SK-N-SH treated with all-trans-retinoic acid at 6 μM for 48 hours (cell line): ENCODE data around the gene TSHZ3.

ENCODE experiments used
- ATAC-seq: fragments of 200-7000 bp; cut with Tn5 transposase; 3 replicates; pipeline ENCODE4 v1.9.1; 2020; ENCODE audit warnings: mild to moderate bottlenecking, moderate library complexity
- BACH2 ChIP-seq: fragments of 250-450 bp; sonication (Bioruptor Pico); IDR thresholded peaks from 2 replicates; pipeline ENCODE4 v1.9.0; 2021; ENCODE audit warnings: mild to moderate bottlenecking, borderline replicate concordance
- CSDC2 ChIP-seq: fragments of 250-450 bp; sonication (Bioruptor Pico); IDR thresholded peaks from 2 replicates; pipeline ENCODE4 v1.5.0; 2020; ENCODE audit warnings: mild to moderate bottlenecking, moderate library complexity
- ESRRG ChIP-seq: fragments of 250-450 bp; sonication (Bioruptor Pico); IDR thresholded peaks from 2 replicates; pipeline ENCODE4 v1.6.1; 2021; ENCODE audit warnings: mild to moderate bottlenecking
- GLIS3 ChIP-seq: fragments of 250-450 bp; sonication (Bioruptor Pico); IDR thresholded peaks from 2 replicates; pipeline ENCODE4 v1.5.0; 2020; ENCODE audit warnings: mild to moderate bottlenecking, moderate library complexity
- ISL1 ChIP-seq: fragments of 250-450 bp; sonication (Bioruptor Pico); IDR thresholded peaks from 2 replicates; pipeline ENCODE4 v2.1.2; 2022; ENCODE audit warnings: mild to moderate bottlenecking, moderate library complexity
- OSR1 ChIP-seq: fragments of 250-450 bp; sonication (Bioruptor Pico); IDR thresholded peaks from 2 replicates; pipeline ENCODE4 v1.8.0; 2022; ENCODE audit warnings: moderate library complexity, mild to moderate bottlenecking, inconsistent platforms
- PPARA ChIP-seq: fragments of 250-450 bp; sonication (Bioruptor Pico); IDR thresholded peaks from 2 replicates; pipeline ENCODE4 v1.5.0; 2020; ENCODE audit warnings: mild to moderate bottlenecking, borderline replicate concordance
- RARB ChIP-seq: fragments of 250-450 bp; sonication (Bioruptor Pico); IDR thresholded peaks from 2 replicates; pipeline ENCODE4 v1.8.0; 2021; ENCODE audit warnings: mild to moderate bottlenecking, moderate library complexity
- SNAI2 ChIP-seq: fragments of 250-450 bp; sonication (Bioruptor Pico); IDR thresholded peaks from 2 replicates; pipeline ENCODE4 v1.5.0; 2020; ENCODE audit warnings: mild to moderate bottlenecking, moderate library complexity
- TCF4 ChIP-seq: fragments of 250-450 bp; sonication (Bioruptor Pico); IDR thresholded peaks from 2 replicates; pipeline ENCODE4 v1.8.0; 2021; ENCODE audit warnings: mild to moderate bottlenecking, moderate library complexity, borderline replicate concordance
- TOX ChIP-seq: fragments of 250-450 bp; sonication (Bioruptor Pico); IDR thresholded peaks from 2 replicates; pipeline ENCODE4 v1.8.0; 2021; ENCODE audit warnings: mild to moderate bottlenecking, moderate library complexity, borderline replicate concordance
- ZC3H10 ChIP-seq: fragments of 250-450 bp; sonication (Bioruptor Pico); IDR thresholded peaks from 2 replicates; pipeline ENCODE4 v1.5.1; 2021; ENCODE audit warnings: mild to moderate bottlenecking, moderate library complexity
- ZFP3 ChIP-seq: fragments of 250-450 bp; sonication (Bioruptor Pico); IDR thresholded peaks from 2 replicates; pipeline ENCODE4 v1.5.0; 2020; ENCODE audit warnings: mild to moderate bottlenecking, moderate library complexity
- ZFP30 ChIP-seq: fragments of 450-650 bp; formaldehyde crosslinking; IDR thresholded peaks from 2 replicates; pipeline ENCODE4 v1.5.0; 2022; ENCODE audit warnings: mild to moderate bottlenecking, moderate library complexity
- ZNF565 ChIP-seq: fragments of 450-650 bp; formaldehyde crosslinking; conservative IDR thresholded peaks from 2 replicates; pipeline ENCODE4 v1.5.0; 2020; ENCODE audit warnings: low read depth, mild to moderate bottlenecking, moderate library complexity
- ZNF70 ChIP-seq: fragments of 450-650 bp; formaldehyde crosslinking; IDR thresholded peaks from 2 replicates; pipeline ENCODE4 v1.5.0; 2020; ENCODE audit warnings: mild to moderate bottlenecking, moderate library complexity
- ZNF8 ChIP-seq: fragments of 450-650 bp; formaldehyde crosslinking; IDR thresholded peaks from 2 replicates; pipeline ENCODE4 v1.5.0; 2020; ENCODE audit warnings: mild to moderate bottlenecking, moderate library complexity
- TF ChIP-seq, protein P1 (sequence below): fragments of 250-450 bp; sonication (Bioruptor Pico); IDR thresholded peaks from 2 replicates; pipeline ENCODE4 v1.8.0; 2020; ENCODE audit warnings: mild to moderate bottlenecking, moderate library complexity, borderline replicate concordance
- TF ChIP-seq, protein P2 (sequence below): fragments of 250-450 bp; sonication (Bioruptor Pico); IDR thresholded peaks from 2 replicates; pipeline ENCODE4 v1.8.0; 2021; ENCODE audit warnings: low read depth, mild to moderate bottlenecking, moderate library complexity, borderline replicate concordance
- TF ChIP-seq, protein P3 (sequence below): fragments of 250-450 bp; sonication (Bioruptor Pico); IDR thresholded peaks from 2 replicates; pipeline ENCODE4 v1.5.1; 2021; ENCODE audit warnings: mild to moderate bottlenecking, moderate library complexity
- TF ChIP-seq, protein P4 (sequence below): fragments of 250-450 bp; sonication (Bioruptor Pico); IDR thresholded peaks from 2 replicates; pipeline ENCODE4 v1.5.1; 2020; ENCODE audit warnings: low read depth, mild to moderate bottlenecking, moderate library complexity

The TSHZ3 gene

DNA sequence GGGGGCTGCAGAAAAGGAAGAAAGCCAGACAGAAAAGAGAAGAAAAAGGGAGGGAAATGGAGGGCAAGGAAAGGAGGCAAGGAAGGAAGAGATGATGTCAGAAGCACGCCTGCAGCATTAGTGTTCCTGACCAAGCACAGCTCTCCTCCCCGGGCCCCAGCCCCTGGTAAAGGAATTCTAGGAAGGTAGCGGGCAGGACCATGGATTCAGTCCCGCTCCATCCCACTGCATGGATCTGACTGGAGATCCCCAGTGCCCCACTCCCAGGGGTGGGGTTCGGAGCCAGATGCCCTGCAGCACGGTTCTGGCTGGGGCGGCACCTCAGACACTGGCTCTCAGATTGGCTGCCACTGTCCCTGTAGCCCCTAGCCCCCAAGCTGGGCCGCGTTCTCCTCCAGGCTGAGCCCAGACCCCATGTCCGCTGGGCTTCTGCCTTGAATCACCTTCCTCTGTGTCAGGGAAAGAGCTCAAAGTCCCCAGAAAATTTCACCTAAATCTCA is 59.8 kb downstream of the TSHZ3 start:
- ATAC-seq: no peak
- TF ChIP-seq ZNF8 (no peak), PPARA (CRISPR knock-in tag) (no peak), ZNF70 (CRISPR knock-in tag) (no peak), ISL1 (CRISPR knock-in tag) (no peak), SNAI2 (CRISPR knock-in tag) (no peak), RARB (CRISPR knock-in tag) (no peak), ZFP3 (no peak), ZNF565 (CRISPR knock-in tag) (no peak), CSDC2 (CRISPR knock-in tag) (no peak), ESRRG (CRISPR knock-in tag) (no peak), TCF4 (CRISPR knock-in tag) (no peak), BACH2 (CRISPR knock-in tag) (no peak), ZC3H10 (CRISPR knock-in tag) (no peak), ZFP30 (no peak), OSR1 (no peak)
- TF ChIP-seq, protein P1, sequence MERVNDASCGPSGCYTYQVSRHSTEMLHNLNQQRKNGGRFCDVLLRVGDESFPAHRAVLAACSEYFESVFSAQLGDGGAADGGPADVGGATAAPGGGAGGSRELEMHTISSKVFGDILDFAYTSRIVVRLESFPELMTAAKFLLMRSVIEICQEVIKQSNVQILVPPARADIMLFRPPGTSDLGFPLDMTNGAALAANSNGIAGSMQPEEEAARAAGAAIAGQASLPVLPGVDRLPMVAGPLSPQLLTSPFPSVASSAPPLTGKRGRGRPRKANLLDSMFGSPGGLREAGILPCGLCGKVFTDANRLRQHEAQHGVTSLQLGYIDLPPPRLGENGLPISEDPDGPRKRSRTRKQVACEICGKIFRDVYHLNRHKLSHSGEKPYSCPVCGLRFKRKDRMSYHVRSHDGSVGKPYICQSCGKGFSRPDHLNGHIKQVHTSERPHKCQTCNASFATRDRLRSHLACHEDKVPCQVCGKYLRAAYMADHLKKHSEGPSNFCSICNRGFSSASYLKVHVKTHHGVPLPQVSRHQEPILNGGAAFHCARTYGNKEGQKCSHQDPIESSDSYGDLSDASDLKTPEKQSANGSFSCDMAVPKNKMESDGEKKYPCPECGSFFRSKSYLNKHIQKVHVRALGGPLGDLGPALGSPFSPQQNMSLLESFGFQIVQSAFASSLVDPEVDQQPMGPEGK (CRISPR knock-in tag): no peak
- TF ChIP-seq, protein P2, sequence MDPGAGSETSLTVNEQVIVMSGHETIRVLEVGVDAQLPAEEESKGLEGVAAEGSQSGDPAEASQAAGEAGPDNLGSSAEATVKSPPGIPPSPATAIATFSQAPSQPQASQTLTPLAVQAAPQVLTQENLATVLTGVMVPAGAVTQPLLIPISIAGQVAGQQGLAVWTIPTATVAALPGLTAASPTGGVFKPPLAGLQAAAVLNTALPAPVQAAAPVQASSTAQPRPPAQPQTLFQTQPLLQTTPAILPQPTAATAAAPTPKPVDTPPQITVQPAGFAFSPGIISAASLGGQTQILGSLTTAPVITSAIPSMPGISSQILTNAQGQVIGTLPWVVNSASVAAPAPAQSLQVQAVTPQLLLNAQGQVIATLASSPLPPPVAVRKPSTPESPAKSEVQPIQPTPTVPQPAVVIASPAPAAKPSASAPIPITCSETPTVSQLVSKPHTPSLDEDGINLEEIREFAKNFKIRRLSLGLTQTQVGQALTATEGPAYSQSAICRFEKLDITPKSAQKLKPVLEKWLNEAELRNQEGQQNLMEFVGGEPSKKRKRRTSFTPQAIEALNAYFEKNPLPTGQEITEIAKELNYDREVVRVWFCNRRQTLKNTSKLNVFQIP (CRISPR knock-in tag): no peak
- TF ChIP-seq, protein P3, sequence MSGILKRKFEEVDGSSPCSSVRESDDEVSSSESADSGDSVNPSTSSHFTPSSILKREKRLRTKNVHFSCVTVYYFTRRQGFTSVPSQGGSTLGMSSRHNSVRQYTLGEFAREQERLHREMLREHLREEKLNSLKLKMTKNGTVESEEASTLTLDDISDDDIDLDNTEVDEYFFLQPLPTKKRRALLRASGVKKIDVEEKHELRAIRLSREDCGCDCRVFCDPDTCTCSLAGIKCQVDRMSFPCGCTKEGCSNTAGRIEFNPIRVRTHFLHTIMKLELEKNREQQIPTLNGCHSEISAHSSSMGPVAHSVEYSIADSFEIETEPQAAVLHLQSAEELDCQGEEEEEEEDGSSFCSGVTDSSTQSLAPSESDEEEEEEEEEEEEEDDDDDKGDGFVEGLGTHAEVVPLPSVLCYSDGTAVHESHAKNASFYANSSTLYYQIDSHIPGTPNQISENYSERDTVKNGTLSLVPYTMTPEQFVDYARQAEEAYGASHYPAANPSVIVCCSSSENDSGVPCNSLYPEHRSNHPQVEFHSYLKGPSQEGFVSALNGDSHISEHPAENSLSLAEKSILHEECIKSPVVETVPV: no peak
- TF ChIP-seq, protein P4, sequence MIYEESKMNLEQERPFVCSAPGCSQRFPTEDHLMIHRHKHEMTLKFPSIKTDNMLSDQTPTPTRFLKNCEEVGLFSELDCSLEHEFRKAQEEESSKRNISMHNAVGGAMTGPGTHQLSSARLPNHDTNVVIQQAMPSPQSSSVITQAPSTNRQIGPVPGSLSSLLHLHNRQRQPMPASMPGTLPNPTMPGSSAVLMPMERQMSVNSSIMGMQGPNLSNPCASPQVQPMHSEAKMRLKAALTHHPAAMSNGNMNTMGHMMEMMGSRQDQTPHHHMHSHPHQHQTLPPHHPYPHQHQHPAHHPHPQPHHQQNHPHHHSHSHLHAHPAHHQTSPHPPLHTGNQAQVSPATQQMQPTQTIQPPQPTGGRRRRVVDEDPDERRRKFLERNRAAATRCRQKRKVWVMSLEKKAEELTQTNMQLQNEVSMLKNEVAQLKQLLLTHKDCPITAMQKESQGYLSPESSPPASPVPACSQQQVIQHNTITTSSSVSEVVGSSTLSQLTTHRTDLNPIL: no peak

DNA sequence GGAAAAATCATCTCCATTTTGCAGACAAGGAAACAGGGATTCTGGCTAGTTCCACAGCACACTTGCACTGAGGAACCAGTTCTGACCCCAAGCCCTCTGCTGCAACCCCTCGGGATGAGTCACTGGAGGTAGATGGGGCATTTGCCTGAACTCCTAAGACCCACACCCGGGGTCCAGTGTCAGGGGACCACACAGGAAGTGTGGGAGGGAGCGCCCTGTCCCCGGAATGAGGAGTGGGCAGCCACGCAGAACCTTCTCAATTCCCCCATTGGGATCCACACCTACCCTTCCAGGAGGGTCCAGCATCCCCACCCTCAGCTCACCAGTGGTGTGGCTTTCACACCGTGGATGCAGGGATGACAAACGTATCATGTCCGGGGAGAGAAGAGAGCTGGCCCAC is 62.7 kb downstream of the TSHZ3 start:
- no peak for ATAC-seq
- TF ChIP-seq ZFP3: no peak
- no peak for TF ChIP-seq ZNF70 (CRISPR knock-in tag)
- TF ChIP-seq ISL1 (CRISPR knock-in tag): no peak
- TF ChIP-seq TOX (CRISPR knock-in tag): no peak
- TF ChIP-seq, protein P1 (CRISPR knock-in tag): no peak
- no peak for TF ChIP-seq TCF4 (CRISPR knock-in tag)
- TF ChIP-seq, protein P3: no peak
- TF ChIP-seq ZNF8: no peak
- TF ChIP-seq ZFP30: no peak
- TF ChIP-seq CSDC2 (CRISPR knock-in tag): no peak
- TF ChIP-seq GLIS3: no peak
- TF ChIP-seq, protein P2 (CRISPR knock-in tag): no peak
- TF ChIP-seq, protein P4: no peak
- TF ChIP-seq, all 23 proteins: peak for 0
